Measurements from ENCODE around the gene CXCL17. TPM values are rescaled to one million over a fixed set of nuclear protein-coding genes. Genes with fewer than 3 reads are reported as not detected.
"Not testable (repeated sequence)": the region's sequence is repeated elsewhere in the genome, so short reads cannot be mapped to it uniquely, and the experiment has no call there.

The CXCL17 gene
- total RNA-seq, 2 experiments from 2014 or later: not detected

- no peak for DNase-seq
- H3K4me1 Mint-ChIP-seq: peaks cover 20% of the 10 kb centered on the region
- peak overlapping the region; percentile 4 for H3K27ac Mint-ChIP-seq
- peaks cover 5% of the 10 kb centered on the region for H3K27me3 Mint-ChIP-seq
- POLR2A ChIA-PET: no interaction called here
- H3K4me3 Mint-ChIP-seq: no peak overlapping the region
- no peaks in the 10 kb centered on the region for H3K36me3 Mint-ChIP-seq
- no peak for ATAC-seq (ENCODE audit: low read depth)
- no peaks in the 10 kb centered on the region for H3K9me3 Mint-ChIP-seq
These were observed 29.8 kb upstream of the CXCL17 start for GRCh38 chr19:42472402-42473147.

- no peak overlapping the region for H3K4me3 Mint-ChIP-seq
- DNase-seq (no peak), ATAC-seq (ENCODE audit: low read depth) (no peak)
- peaks cover 5% of the 10 kb centered on the region for H3K27me3 Mint-ChIP-seq
- no peaks in the 10 kb centered on the region for H3K9me3 Mint-ChIP-seq
- POLR2A ChIA-PET: no interaction called here
- H3K36me3 Mint-ChIP-seq: no peaks in the 10 kb centered on the region
- H3K27ac Mint-ChIP-seq: no peak overlapping the region
- H3K4me1 Mint-ChIP-seq: peaks cover 29% of the 10 kb centered on the region
These were observed 29.0 kb upstream of the CXCL17 start for GRCh38 chr19:42471554-42472249.

GRCh38 chr19:42469311-42470235 lies 26.8 kb upstream of the CXCL17 start:
- Mint-ChIP-seq H3K4me1 (peaks cover 34% of the 10 kb centered on the region), H3K27me3 (peaks cover 5% of the 10 kb centered on the region), H3K36me3 (no peaks in the 10 kb centered on the region), H3K4me3 (peak overlapping the region; percentile 51), H3K27ac (peak overlapping the region; percentile 58), H3K9me3 (no peaks in the 10 kb centered on the region)
- peak; percentile 70 for ATAC-seq (ENCODE audit: low read depth)
- POLR2A ChIA-PET: interaction anchor here (0.6 to 1.0 kb wide), 2 partner anchors 33 to 583 kb away, joined by 3 read pairs; no protein-coding TSS in a partner anchor
- no peak for DNase-seq

GRCh38 chr19:42468273-42468796 lies 25.6 kb upstream of the CXCL17 start:
- POLR2A ChIA-PET: interaction anchor here (0.5 kb wide), 1 partner anchor 210 kb away, joined by 3 read pairs; no protein-coding TSS in a partner anchor
- no peaks in the 10 kb centered on the region for H3K9me3 Mint-ChIP-seq
- H3K4me1 Mint-ChIP-seq: peaks cover 34% of the 10 kb centered on the region
- H3K4me3 Mint-ChIP-seq: peak overlapping the region; percentile 23
- H3K27ac Mint-ChIP-seq: peak overlapping the region; percentile 17
- H3K27me3 Mint-ChIP-seq: peaks cover 5% of the 10 kb centered on the region
- ATAC-seq (ENCODE audit: low read depth) (no peak), DNase-seq (no peak)
- H3K36me3 Mint-ChIP-seq: no peaks in the 10 kb centered on the region

- peak; percentile 16 for ATAC-seq (ENCODE audit: low read depth)
- Mint-ChIP-seq H3K27ac (peak overlapping the region; percentile 63), H3K4me1 (peaks cover 32% of the 10 kb centered on the region)
These were observed 24.5 kb upstream of the CXCL17 start for GRCh38 chr19:42467183-42467760.

GRCh38 chr19:42466521-42467182 lies 23.9 kb upstream of the CXCL17 start:
- peak overlapping the region; percentile 1 for H3K4me3 Mint-ChIP-seq
- DNase-seq (no peak), ATAC-seq (ENCODE audit: low read depth) (no peak)
- no peaks in the 10 kb centered on the region for H3K36me3 Mint-ChIP-seq
- peak overlapping the region; percentile 63 for H3K27ac Mint-ChIP-seq
- POLR2A ChIA-PET: interaction anchor here (1.2 to 1.7 kb wide), 4 partner anchors 8 to 62 kb away, joined by 3 to 6 read pairs (median 4); partner anchors contain the start of gene CEACAM1
- H3K27me3 Mint-ChIP-seq: no peaks in the 10 kb centered on the region
- no peaks in the 10 kb centered on the region for H3K9me3 Mint-ChIP-seq
- peaks cover 32% of the 10 kb centered on the region for H3K4me1 Mint-ChIP-seq

More at GRCh38 chr19:42467183-42467760, 24.5 kb upstream of the CXCL17 start:
- Mint-ChIP-seq H3K9me3 (no peaks in the 10 kb centered on the region), H3K36me3 (no peaks in the 10 kb centered on the region), H3K27me3 (no peaks in the 10 kb centered on the region), H3K4me3 (peak overlapping the region; percentile 1)
- no peak for DNase-seq
- POLR2A ChIA-PET: interaction anchor here (1.2 to 1.7 kb wide), 2 partner anchors 39 to 61 kb away, joined by 4 to 6 read pairs; partner anchors contain the start of gene CEACAM1

GRCh38 chr19:42465827-42466280 lies 23.1 kb upstream of the CXCL17 start:
- Mint-ChIP-seq H3K4me1 (peaks cover 32% of the 10 kb centered on the region), H3K4me3 (no peak overlapping the region), H3K27me3 (no peaks in the 10 kb centered on the region), H3K36me3 (no peaks in the 10 kb centered on the region), H3K9me3 (no peaks in the 10 kb centered on the region), H3K27ac (peak overlapping the region; percentile 63)
- DNase-seq (no peak), ATAC-seq (ENCODE audit: low read depth) (no peak)
- POLR2A ChIA-PET: interaction anchor here (1.2 to 1.7 kb wide), 3 partner anchors 9 to 40 kb away, joined by 3 to 4 read pairs (median 4); no protein-coding TSS in a partner anchor

- Mint-ChIP-seq H3K27me3 (no peaks in the 10 kb centered on the region), H3K4me1 (peaks cover 15% of the 10 kb centered on the region), H3K9me3 (peaks cover 1% of the 10 kb centered on the region), H3K36me3 (peaks cover 2% of the 10 kb centered on the region), H3K27ac (no peak overlapping the region), H3K4me3 (no peak overlapping the region)
- POLR2A ChIA-PET: no interaction called here
- no peak for DNase-seq
- no peak for ATAC-seq (ENCODE audit: low read depth)
These were observed 19.1 kb upstream of the CXCL17 start for GRCh38 chr19:42461700-42462324.

GRCh38 chr19:42461231-42461630 lies 18.5 kb upstream of the CXCL17 start:
- DNase-seq; ATAC-seq (ENCODE audit: low read depth); H3K4me3 Mint-ChIP-seq; H3K27ac Mint-ChIP-seq; H3K9me3 Mint-ChIP-seq; POLR2A ChIA-PET; H3K27me3 Mint-ChIP-seq; H3K36me3 Mint-ChIP-seq; H3K4me1 Mint-ChIP-seq: not testable (repeated sequence)

GRCh38 chr19:42459926-42460325 lies 17.2 kb upstream of the CXCL17 start:
- Mint-ChIP-seq H3K27ac (no peak overlapping the region), H3K9me3 (peaks cover 1% of the 10 kb centered on the region), H3K27me3 (no peaks in the 10 kb centered on the region), H3K4me1 (peaks cover 14% of the 10 kb centered on the region), H3K36me3 (peaks cover 2% of the 10 kb centered on the region), H3K4me3 (no peak overlapping the region)
- POLR2A ChIA-PET: interaction anchor here (0.6 kb wide), 1 partner anchor 47 kb away, joined by 3 read pairs; no protein-coding TSS in a partner anchor
- DNase-seq: no peak
- no peak for ATAC-seq (ENCODE audit: low read depth)

GRCh38 chr19:42455621-42456081 lies 12.9 kb upstream of the CXCL17 start:
- H3K27me3 Mint-ChIP-seq: no peaks in the 10 kb centered on the region
- H3K4me1 Mint-ChIP-seq: peaks cover 49% of the 10 kb centered on the region
- peaks cover 2% of the 10 kb centered on the region for H3K36me3 Mint-ChIP-seq
- no peak overlapping the region for H3K4me3 Mint-ChIP-seq
- peaks cover 1% of the 10 kb centered on the region for H3K9me3 Mint-ChIP-seq
- ATAC-seq (ENCODE audit: low read depth) (no peak), DNase-seq (no peak)
- POLR2A ChIA-PET: interaction anchor here (1.2 kb wide), 2 partner anchors 70 to 73 kb away, joined by 3 to 4 read pairs; partner anchors contain the start of gene CEACAM1
- peak overlapping the region; percentile 32 for H3K27ac Mint-ChIP-seq

All from activated naive CD8-positive, alpha-beta T cell treated with anti-CD3 and anti-CD28 coated beads, Interleukin-2, amount 10 ng/mL, durations not matched to agents 7 days and 5 days (primary cell).